ENCODE results near the gene TCEA3.

Gene TCEA3

GRCh38 chr1:23466423-23466989 is 42.0 kb upstream of the TCEA3 start:
- Histone ChIP-seq H3K9me3 (ENCODE audit: control insufficient read depth, insufficient read depth, low read length) (no peaks in the 10 kb centered on the region), H3F3A (ENCODE audit: control insufficient read depth, insufficient read depth) (no peaks in the 10 kb centered on the region), H3K4me2 (ENCODE audit: low read length) (no peak overlapping the region), H3K27ac (ENCODE audit: low read depth, low read length) (no peak overlapping the region), H3K4me3 (ENCODE audit: low read length) (no peak overlapping the region), H3K79me2 (ENCODE audit: control insufficient read depth, low read length) (peaks cover 6% of the 10 kb centered on the region), H3K9me2 (replicated peaks; ENCODE audit: control insufficient read depth, low read length) (no peaks in the 10 kb centered on the region), H3K36me3 (ENCODE audit: control insufficient read depth, low read length) (no peaks in the 10 kb centered on the region), H3K27me3 (ENCODE audit: control insufficient read depth, low read length) (no peaks in the 10 kb centered on the region), H4K20me1 (ENCODE audit: control insufficient read depth, insufficient read depth, low read depth, low read length) (no peaks in the 10 kb centered on the region), H3K4me1 (ENCODE audit: control insufficient read depth, low read length) (peaks cover under 1% of the 10 kb centered on the region; the same call in 1 of the 2 replicates)
- TF ChIP-seq CTCF (IDR thresholded peaks at IDR 0.05; ENCODE audit: low read depth, low read length, poor library complexity, severe bottlenecking) (no peak), EZH2phosphoT487 (IDR thresholded peaks at IDR 0.05; ENCODE audit: borderline replicate concordance, low read length) (no peak)

- H3K27ac ChIP-seq (ENCODE audit: low read depth, low read length), result no peak overlapping the region
- no peak overlapping the region for H3K4me3 ChIP-seq (ENCODE audit: low read length)
- H3K27me3 ChIP-seq (ENCODE audit: control insufficient read depth, low read length), result no peaks in the 10 kb centered on the region
- no peaks in the 10 kb centered on the region for H3F3A ChIP-seq (ENCODE audit: control insufficient read depth, insufficient read depth)
- H3K79me2 ChIP-seq (ENCODE audit: control insufficient read depth, low read length), result peaks cover 3% of the 10 kb centered on the region; the same call in 1 of the 2 replicates
- H3K9me2 ChIP-seq (replicated peaks; ENCODE audit: control insufficient read depth, low read length), result no peaks in the 10 kb centered on the region
- no peak overlapping the region for H3K4me2 ChIP-seq (ENCODE audit: low read length)
- no peaks in the 10 kb centered on the region for H3K4me1 ChIP-seq (ENCODE audit: control insufficient read depth, low read length)
- H3K36me3 ChIP-seq (ENCODE audit: control insufficient read depth, low read length), result no peaks in the 10 kb centered on the region
- no peaks in the 10 kb centered on the region for H3K9me3 ChIP-seq (ENCODE audit: control insufficient read depth, insufficient read depth, low read length)
- TF ChIP-seq EZH2phosphoT487 (IDR thresholded peaks at IDR 0.05; ENCODE audit: borderline replicate concordance, low read length), result no peak
- no peak for TF ChIP-seq CTCF (IDR thresholded peaks at IDR 0.05; ENCODE audit: low read depth, low read length, poor library complexity, severe bottlenecking)
- no peaks in the 10 kb centered on the region for H4K20me1 ChIP-seq (ENCODE audit: control insufficient read depth, insufficient read depth, low read depth, low read length)
These were observed 38.7 kb upstream of the TCEA3 start for GRCh38 chr1:23463286-23463685.

- H3K27ac ChIP-seq (ENCODE audit: low read depth, low read length), result no peak overlapping the region
- H3K36me3 ChIP-seq (ENCODE audit: control insufficient read depth, low read length), result no peaks in the 10 kb centered on the region
- no peaks in the 10 kb centered on the region for H3F3A ChIP-seq (ENCODE audit: control insufficient read depth, insufficient read depth)
- no peaks in the 10 kb centered on the region for H3K9me3 ChIP-seq (ENCODE audit: control insufficient read depth, insufficient read depth, low read length)
- H3K4me1 ChIP-seq (ENCODE audit: control insufficient read depth, low read length), result no peaks in the 10 kb centered on the region
- TF ChIP-seq EZH2phosphoT487 (IDR thresholded peaks at IDR 0.05; ENCODE audit: borderline replicate concordance, low read length), result no peak
- no peaks in the 10 kb centered on the region for H3K9me2 ChIP-seq (replicated peaks; ENCODE audit: control insufficient read depth, low read length)
- H3K27me3 ChIP-seq (ENCODE audit: control insufficient read depth, low read length), result no peaks in the 10 kb centered on the region
- no peaks in the 10 kb centered on the region for H4K20me1 ChIP-seq (ENCODE audit: control insufficient read depth, insufficient read depth, low read depth, low read length)
- H3K4me3 ChIP-seq (ENCODE audit: low read length), result no peak overlapping the region
- H3K4me2 ChIP-seq (ENCODE audit: low read length), result no peak overlapping the region
- no peaks in the 10 kb centered on the region for H3K79me2 ChIP-seq (ENCODE audit: control insufficient read depth, low read length)
These were observed 38.2 kb upstream of the TCEA3 start for GRCh38 chr1:23462766-23463165.

- Histone ChIP-seq H3K9me2 (replicated peaks; ENCODE audit: control insufficient read depth, low read length) (no peaks in the 10 kb centered on the region), H3K79me2 (ENCODE audit: control insufficient read depth, low read length) (no peaks in the 10 kb centered on the region), H3K4me2 (ENCODE audit: low read length) (no peak overlapping the region), H3K36me3 (ENCODE audit: control insufficient read depth, low read length) (no peaks in the 10 kb centered on the region), H3F3A (ENCODE audit: control insufficient read depth, insufficient read depth) (no peaks in the 10 kb centered on the region), H3K9me3 (ENCODE audit: control insufficient read depth, insufficient read depth, low read length) (no peaks in the 10 kb centered on the region), H4K20me1 (ENCODE audit: control insufficient read depth, insufficient read depth, low read depth, low read length) (no peaks in the 10 kb centered on the region), H3K4me3 (ENCODE audit: low read length) (no peak overlapping the region), H3K4me1 (ENCODE audit: control insufficient read depth, low read length) (no peaks in the 10 kb centered on the region), H3K27me3 (ENCODE audit: control insufficient read depth, low read length) (no peaks in the 10 kb centered on the region), H3K27ac (ENCODE audit: low read depth, low read length) (no peak overlapping the region)
- no peak for TF ChIP-seq EZH2phosphoT487 (IDR thresholded peaks at IDR 0.05; ENCODE audit: borderline replicate concordance, low read length)
- no peak for TF ChIP-seq CTCF (IDR thresholded peaks at IDR 0.05; ENCODE audit: low read depth, low read length, poor library complexity, severe bottlenecking)
These were observed 36.5 kb upstream of the TCEA3 start for GRCh38 chr1:23461050-23461449.

All from DOHH2 (cell line).